ENCODE data around the gene EPSTI1. TPM values are rescaled to one million over a fixed set of nuclear protein-coding genes. Genes with fewer than 3 reads are reported as not detected.

Gene EPSTI1
- total and polyA plus RNA-seq, 7 donors, result 0.82 to 2.6 (median 1.4) TPM

DNA sequence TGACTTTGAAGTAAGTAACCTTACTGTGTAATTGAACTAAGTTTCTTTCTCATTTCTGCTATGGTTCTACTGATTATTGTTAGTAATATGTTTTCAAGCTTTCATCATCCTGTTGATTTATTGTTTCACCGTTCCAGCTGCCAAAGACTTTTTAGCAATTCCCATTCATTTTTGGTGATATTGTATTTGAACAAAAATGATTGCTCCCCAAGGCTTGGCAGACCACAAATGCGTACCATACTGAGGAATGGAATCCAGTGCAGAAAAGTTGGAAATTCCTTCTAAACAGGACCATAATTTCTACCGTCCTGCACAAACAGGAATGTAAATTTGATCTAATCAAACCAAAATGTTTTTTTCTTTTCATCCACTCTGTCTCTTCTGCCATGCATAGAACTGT is 10.7 kb downstream of the EPSTI1 start:
- no peaks in the 10 kb centered on the region for H3K4me1 ChIP-seq
- intact Hi-C loops (cut with DNase I), result no loop called here
- H3K27me3 ChIP-seq (ENCODE audit: insufficient read depth in 3 of 3, low read length in 2 of 3), result no peaks in the 10 kb centered on the region
- WGBS, 3 donors, result 15 to 38% (median 18%) methylated on average over 3 of the region's 3 CpGs
- no peaks in the 10 kb centered on the region for H3K9me3 ChIP-seq
- TF ChIP-seq, protein P1, sequence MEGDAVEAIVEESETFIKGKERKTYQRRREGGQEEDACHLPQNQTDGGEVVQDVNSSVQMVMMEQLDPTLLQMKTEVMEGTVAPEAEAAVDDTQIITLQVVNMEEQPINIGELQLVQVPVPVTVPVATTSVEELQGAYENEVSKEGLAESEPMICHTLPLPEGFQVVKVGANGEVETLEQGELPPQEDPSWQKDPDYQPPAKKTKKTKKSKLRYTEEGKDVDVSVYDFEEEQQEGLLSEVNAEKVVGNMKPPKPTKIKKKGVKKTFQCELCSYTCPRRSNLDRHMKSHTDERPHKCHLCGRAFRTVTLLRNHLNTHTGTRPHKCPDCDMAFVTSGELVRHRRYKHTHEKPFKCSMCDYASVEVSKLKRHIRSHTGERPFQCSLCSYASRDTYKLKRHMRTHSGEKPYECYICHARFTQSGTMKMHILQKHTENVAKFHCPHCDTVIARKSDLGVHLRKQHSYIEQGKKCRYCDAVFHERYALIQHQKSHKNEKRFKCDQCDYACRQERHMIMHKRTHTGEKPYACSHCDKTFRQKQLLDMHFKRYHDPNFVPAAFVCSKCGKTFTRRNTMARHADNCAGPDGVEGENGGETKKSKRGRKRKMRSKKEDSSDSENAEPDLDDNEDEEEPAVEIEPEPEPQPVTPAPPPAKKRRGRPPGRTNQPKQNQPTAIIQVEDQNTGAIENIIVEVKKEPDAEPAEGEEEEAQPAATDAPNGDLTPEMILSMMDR (IDR thresholded peaks at IDR 0.05), result no peak
- H3K4me3 ChIP-seq, result no peak overlapping the region
- no peak for DNase-seq
- ATAC-seq, result no peak
- H3K36me3 ChIP-seq (ENCODE audit: insufficient read depth in 1 of 2, low read depth in 1 of 2), result no peaks in the 10 kb centered on the region
- H3K27ac ChIP-seq, result no peak overlapping the region

DNA sequence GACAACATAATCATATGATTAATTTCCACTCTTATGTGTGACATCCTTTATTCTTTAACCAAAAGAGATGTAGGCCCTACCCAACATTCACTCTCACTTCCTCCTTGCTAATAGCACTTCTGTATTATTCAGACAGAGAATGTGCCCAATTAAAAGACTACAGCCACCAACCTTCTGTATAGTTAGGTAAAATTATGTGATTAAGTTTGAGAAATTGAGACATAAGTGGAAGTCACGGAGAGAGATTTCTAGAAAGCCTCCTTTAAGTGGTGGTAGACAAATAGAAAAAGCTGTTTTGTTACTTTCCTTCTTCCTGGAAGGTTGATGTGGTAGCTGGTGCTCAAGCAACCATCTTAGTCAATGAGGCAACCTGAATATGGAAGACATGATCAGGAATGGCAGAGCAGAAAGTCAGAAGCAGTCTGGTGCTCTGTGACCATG is 14.8 kb downstream of the EPSTI1 start:
- 95 to 100% (median 96%) methylated on average over 1 of the region's 1 CpG for WGBS, 3 donors
- H3K27me3 ChIP-seq (ENCODE audit: insufficient read depth in 3 of 3, low read length in 2 of 3), result no peaks in the 10 kb centered on the region
- H3K9me3 ChIP-seq, result no peaks in the 10 kb centered on the region
- intact Hi-C loops (cut with DNase I), result no loop called here
- no peaks in the 10 kb centered on the region for H3K36me3 ChIP-seq (ENCODE audit: insufficient read depth in 1 of 2, low read depth in 1 of 2)
- TF ChIP-seq, protein P1 (IDR thresholded peaks at IDR 0.05), result no peak
- no peak for DNase-seq
- no peak for ATAC-seq
- H3K27ac ChIP-seq, result no peak overlapping the region
- H3K4me1 ChIP-seq, result no peaks in the 10 kb centered on the region
- H3K4me3 ChIP-seq, result no peak overlapping the region

DNA sequence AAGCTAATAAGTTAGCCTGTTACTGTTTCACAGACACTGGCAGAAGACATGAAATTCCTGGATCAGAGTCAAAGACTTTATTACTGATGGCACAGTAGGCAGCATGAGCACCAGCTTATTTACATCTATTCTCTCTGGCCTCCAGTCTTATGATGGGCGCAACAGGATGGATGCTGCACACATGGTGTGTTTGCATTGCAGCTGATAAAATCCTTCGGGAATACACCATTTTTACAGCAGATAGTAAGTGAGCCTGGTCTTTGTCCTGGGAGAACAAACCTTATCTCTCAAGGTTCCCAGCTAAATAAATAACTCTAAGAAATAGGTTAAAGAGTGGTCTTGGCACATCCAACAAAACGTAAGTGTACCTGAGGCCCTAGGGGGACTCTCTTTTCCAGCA is 16.0 kb downstream of the EPSTI1 start:
- H3K27ac ChIP-seq, result no peak overlapping the region

DNA sequence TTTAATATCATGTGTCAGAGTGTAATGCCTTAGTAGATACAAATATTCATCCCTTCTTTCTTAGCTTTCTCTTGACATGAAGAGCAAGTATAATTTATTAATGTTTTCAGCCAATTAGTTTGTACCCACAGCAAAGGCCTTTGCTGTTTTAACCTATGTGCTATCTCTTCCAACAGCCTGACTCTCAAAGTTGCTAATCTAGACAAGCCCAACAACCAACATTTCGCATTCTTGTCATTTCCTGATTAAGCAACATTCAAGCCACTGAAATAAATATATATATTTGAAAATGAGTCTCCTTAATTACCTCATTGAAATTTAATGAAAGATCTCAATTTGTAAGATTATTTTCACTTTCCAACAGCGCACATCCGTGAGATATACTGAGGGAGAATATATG is 18.5 kb downstream of the EPSTI1 start:
- TF ChIP-seq, protein P1 (IDR thresholded peaks at IDR 0.05), result no peak
- DNase-seq, result no peak
- intact Hi-C loops (cut with DNase I), result loop anchor here (5.0 kb wide), 2 partner anchors 829 to 834 kb away; no protein-coding TSS in a partner anchor
- Histone ChIP-seq H3K4me3 (no peak overlapping the region), H3K36me3 (ENCODE audit: insufficient read depth in 1 of 2, low read depth in 1 of 2) (no peaks in the 10 kb centered on the region), H3K27me3 (ENCODE audit: insufficient read depth in 3 of 3, low read length in 2 of 3) (no peaks in the 10 kb centered on the region), H3K4me1 (no peaks in the 10 kb centered on the region), H3K27ac (no peak overlapping the region), H3K9me3 (no peaks in the 10 kb centered on the region)
- ATAC-seq, result no peak
- WGBS, 3 donors, result 97 to 98% (median 97%) methylated on average over 3 of the region's 3 CpGs

More for the DNA sequence above, 16.0 kb downstream of the EPSTI1 start:
- intact Hi-C loops (cut with DNase I), result no loop called here
- no peaks in the 10 kb centered on the region for H3K9me3 ChIP-seq
- H3K27me3 ChIP-seq (ENCODE audit: insufficient read depth in 3 of 3, low read length in 2 of 3), result no peaks in the 10 kb centered on the region
- TF ChIP-seq, protein P1 (IDR thresholded peaks at IDR 0.05), result no peak
- 97 to 98% (median 97%) methylated on average over 3 of the region's 3 CpGs for WGBS, 3 donors
- DNase-seq, result no peak
- no peak overlapping the region for H3K4me3 ChIP-seq
- no peaks in the 10 kb centered on the region for H3K36me3 ChIP-seq (ENCODE audit: insufficient read depth in 1 of 2, low read depth in 1 of 2)
- H3K4me1 ChIP-seq, result no peaks in the 10 kb centered on the region
- no peak for ATAC-seq

DNA sequence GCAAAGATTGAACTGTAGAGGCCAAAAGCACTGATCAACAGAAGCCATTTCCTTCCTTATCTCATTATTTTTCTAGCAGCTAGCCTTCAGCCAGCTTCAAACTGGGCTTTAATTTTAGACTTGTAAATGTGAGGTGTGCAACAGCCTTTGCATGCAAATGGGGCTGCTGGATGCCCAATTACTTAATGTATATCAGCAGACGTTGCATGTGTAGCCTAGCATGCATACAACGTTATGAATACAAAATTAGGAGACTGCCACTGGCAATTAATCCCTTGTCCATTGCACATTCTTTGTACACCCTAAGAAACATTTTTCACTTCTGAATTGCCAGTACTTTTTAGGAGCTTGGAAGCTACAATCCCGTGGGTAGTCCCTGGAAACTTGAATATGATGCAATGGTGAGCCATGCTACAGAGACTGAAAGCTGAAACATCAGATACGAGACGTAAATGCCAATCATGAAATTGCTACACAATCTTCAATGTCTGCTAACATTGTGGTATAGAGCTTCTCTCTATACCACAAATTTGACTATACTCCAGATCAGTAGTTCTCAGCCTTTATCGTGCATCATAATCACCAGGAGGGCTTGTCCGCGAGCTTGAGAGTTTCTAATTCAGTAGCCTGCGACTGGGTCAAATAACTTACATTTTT is 20.2 kb downstream of the EPSTI1 start:
- no peak overlapping the region for H3K27ac ChIP-seq
- intact Hi-C loops (cut with DNase I), result loop anchor here (5.0 kb wide), 2 partner anchors 830 to 835 kb away; no protein-coding TSS in a partner anchor
- no peaks in the 10 kb centered on the region for H3K4me1 ChIP-seq
- TF ChIP-seq, protein P1 (IDR thresholded peaks at IDR 0.05), result no peak
- no peak overlapping the region for H3K4me3 ChIP-seq
- no peaks in the 10 kb centered on the region for H3K36me3 ChIP-seq (ENCODE audit: insufficient read depth in 1 of 2, low read depth in 1 of 2)
- WGBS, 3 donors, result 84 to 93% (median 87%) methylated on average over 9 of the region's 9 CpGs
- ATAC-seq (no peak), DNase-seq (no peak)
- H3K9me3 ChIP-seq, result no peaks in the 10 kb centered on the region
- no peaks in the 10 kb centered on the region for H3K27me3 ChIP-seq (ENCODE audit: insufficient read depth in 3 of 3, low read length in 2 of 3)

Data from psoas muscle (tissue), 8 donors.